ENCODE measurements around the gene CORO2A. TPM values are rescaled to one million over a fixed set of nuclear protein-coding genes. Genes with fewer than 3 reads are reported as not detected.

Gene CORO2A
- total and polyA plus RNA-seq, 3 donors from 2014 or later, result 28.0 to 50.5 (median 46.3) TPM

DNA sequence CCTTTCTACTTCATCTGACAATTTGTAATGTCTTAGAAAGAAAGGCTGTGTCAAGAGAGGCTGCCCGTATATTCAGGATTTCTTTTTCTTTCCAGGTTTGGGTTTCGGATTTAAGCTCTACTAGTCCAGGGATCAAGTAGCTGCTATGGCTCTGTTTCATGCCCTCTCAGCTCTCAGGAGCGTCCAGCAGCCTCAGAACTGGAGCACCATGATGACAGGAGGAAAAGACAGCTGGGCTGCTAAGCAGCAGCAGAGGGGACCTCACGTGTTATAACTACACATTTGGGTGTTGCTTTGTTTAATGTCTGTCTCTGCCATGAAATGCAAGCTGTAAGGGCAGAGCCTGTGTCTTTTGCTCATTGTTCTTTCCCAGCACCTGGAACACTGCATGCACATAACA lies 34.5 kb upstream of the CORO2A start:
- H3K36me3 ChIP-seq (ENCODE audit: low read depth, missing control alignments), result no peaks in the 10 kb centered on the region
- H3K4me3 ChIP-seq, result no peak overlapping the region
- H3K27me3 ChIP-seq, result no peaks in the 10 kb centered on the region
- 90 to 94% methylated on average over 4 of the region's 4 CpGs for WGBS, 2 donors
- H3K4me1 ChIP-seq, result no peaks in the 10 kb centered on the region
- no peak for TF ChIP-seq POLR2A (IDR thresholded peaks at IDR 0.05)
- TF ChIP-seq CTCF (IDR thresholded peaks at IDR 0.05), result no peak
- no peaks in the 10 kb centered on the region for H3K9me3 ChIP-seq
- intact Hi-C loops (cut with DNase I; ENCODE audit: low total_unique reads), result no loop called here
- no peak overlapping the region for H3K27ac ChIP-seq
- DNase-seq, result no peak

DNA sequence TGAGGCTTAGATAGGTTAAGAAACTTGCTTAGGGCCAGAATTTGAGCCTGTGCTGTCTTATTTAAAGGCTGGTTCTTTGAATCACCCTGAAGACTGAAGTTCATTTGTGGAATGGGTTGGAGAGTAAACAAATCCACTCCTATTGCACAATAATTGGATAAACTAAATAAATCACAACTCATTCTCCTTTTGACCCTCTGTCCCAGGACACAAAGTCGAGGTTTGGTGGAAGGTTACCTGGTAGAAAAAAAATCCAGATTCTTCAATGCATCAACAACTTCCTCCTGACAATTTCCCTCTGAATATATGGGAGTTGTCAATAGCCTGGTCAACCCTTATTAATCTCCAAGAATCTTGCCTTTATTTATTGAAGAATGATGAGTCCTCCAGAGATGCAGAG lies 34.1 kb upstream of the CORO2A start:
- H3K27ac ChIP-seq, result no peak overlapping the region
- no peaks in the 10 kb centered on the region for H3K4me1 ChIP-seq
- H3K9me3 ChIP-seq, result no peaks in the 10 kb centered on the region
- 60 to 70% methylated on average over 1 of the region's 1 CpG for WGBS, 2 donors
- H3K4me3 ChIP-seq, result no peak overlapping the region
- H3K27me3 ChIP-seq, result no peaks in the 10 kb centered on the region
- no peaks in the 10 kb centered on the region for H3K36me3 ChIP-seq (ENCODE audit: low read depth, missing control alignments)
- TF ChIP-seq CTCF (IDR thresholded peaks at IDR 0.05) (no peak), POLR2A (IDR thresholded peaks at IDR 0.05) (no peak)
- intact Hi-C loops (cut with DNase I; ENCODE audit: low total_unique reads), result no loop called here
- DNase-seq, result no peak

GRCh38 chr9:98225015-98225442 lies 32.6 kb upstream of the CORO2A start:
- Histone ChIP-seq H3K4me1 (no peaks in the 10 kb centered on the region), H3K27me3 (no peaks in the 10 kb centered on the region), H3K4me3 (no peak overlapping the region), H3K9me3 (no peaks in the 10 kb centered on the region), H3K36me3 (ENCODE audit: low read depth, missing control alignments) (no peaks in the 10 kb centered on the region), H3K27ac (no peak overlapping the region)
- 96 to 98% methylated on average over 4 to 6 of the region's 6 CpGs for WGBS, 2 donors
- no peak for DNase-seq
- intact Hi-C loops (cut with DNase I; ENCODE audit: low total_unique reads), result no loop called here
- TF ChIP-seq CTCF (IDR thresholded peaks at IDR 0.05), result no peak
- no peak for TF ChIP-seq POLR2A (IDR thresholded peaks at IDR 0.05)

DNA sequence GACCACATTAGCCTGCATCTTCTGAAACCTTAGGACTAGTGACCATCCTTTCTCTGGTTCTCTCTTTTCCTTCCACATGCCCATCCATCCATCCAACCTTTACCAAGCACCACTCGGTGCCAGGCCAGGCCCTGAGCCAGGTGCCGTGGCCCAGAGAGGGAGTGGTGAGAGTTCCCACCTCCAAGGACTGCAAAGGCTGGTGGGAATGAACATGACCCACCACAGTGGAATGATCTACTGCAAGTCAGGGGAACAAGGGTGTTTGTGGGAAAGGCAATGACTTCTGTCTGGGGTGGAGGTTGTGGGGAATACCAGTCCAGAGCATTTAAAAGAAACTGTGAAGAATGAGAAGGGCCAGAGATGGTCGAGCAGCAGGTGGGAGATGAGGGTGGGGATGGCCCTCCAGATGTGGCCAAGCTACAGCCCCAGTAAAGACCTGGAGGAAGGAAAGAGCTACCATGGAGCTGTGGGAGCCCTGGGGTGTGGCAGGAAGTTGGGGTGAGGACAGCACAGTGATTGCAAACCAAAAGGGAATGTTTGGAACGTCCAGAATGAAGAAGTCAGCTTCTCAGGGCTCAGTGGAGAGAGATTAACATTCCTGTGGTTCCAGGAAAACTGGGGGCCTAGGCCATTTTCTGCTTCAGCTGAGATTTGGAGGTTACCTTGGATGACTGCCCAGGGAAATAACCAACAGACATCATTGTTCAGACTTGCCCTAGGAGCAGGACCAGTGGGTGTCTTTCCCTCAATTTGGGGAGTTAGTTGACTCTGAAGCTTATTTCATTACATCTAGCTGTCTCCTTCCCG lies 30.7 kb upstream of the CORO2A start:
- DNase-seq, result no peak
- no peak overlapping the region for H3K4me3 ChIP-seq
- no peaks in the 10 kb centered on the region for H3K36me3 ChIP-seq (ENCODE audit: low read depth, missing control alignments)
- no peaks in the 10 kb centered on the region for H3K4me1 ChIP-seq
- intact Hi-C loops (cut with DNase I; ENCODE audit: low total_unique reads), result no loop called here
- H3K27ac ChIP-seq, result no peak overlapping the region
- TF ChIP-seq CTCF (IDR thresholded peaks at IDR 0.05), result no peak
- no peaks in the 10 kb centered on the region for H3K9me3 ChIP-seq
- H3K27me3 ChIP-seq, result no peaks in the 10 kb centered on the region
- WGBS, 2 donors, result 57 to 78% methylated on average over 5 of the region's 5 CpGs

- 77 to 93% methylated on average over 3 to 21 of the region's 21 CpGs for WGBS, 2 donors
- Histone ChIP-seq H3K27ac (no peak overlapping the region), H3K27me3 (no peaks in the 10 kb centered on the region), H3K9me3 (no peaks in the 10 kb centered on the region), H3K4me1 (no peaks in the 10 kb centered on the region), H3K36me3 (ENCODE audit: low read depth, missing control alignments) (no peaks in the 10 kb centered on the region), H3K4me3 (no peak overlapping the region)
- DNase-seq, result no peak
- intact Hi-C loops (cut with DNase I; ENCODE audit: low total_unique reads), result no loop called here
- TF ChIP-seq CTCF (IDR thresholded peaks at IDR 0.05) (no peak), POLR2A (IDR thresholded peaks at IDR 0.05) (no peak)
Measured at GRCh38 chr9:98220911-98221310, 28.5 kb upstream of the CORO2A start.
